Smooth muscle cell of the pulmonary artery (primary cell): ENCODE results near the gene ATP13A5. TPM values are rescaled to one million over a fixed set of nuclear protein-coding genes. Genes with fewer than 3 reads are reported as not detected.

Experiments
- total RNA-seq: library from RNA; depleted of rRNA; stranded (reverse); fragments of >200 nt; gene quantifications from 2 replicates; pipeline ENCODE4 v1.2.3, GENCODE V29; 2014

The ATP13A5 gene
- not detected in 2 replicates for total RNA-seq

GRCh38 chr3:193378706-193379105, at the start of gene ATP13A5:
ATP13A5 (minus strand) TSS chr3:193378753; CDS start chr3:193378725, 28 bp downstream.

DNA sequence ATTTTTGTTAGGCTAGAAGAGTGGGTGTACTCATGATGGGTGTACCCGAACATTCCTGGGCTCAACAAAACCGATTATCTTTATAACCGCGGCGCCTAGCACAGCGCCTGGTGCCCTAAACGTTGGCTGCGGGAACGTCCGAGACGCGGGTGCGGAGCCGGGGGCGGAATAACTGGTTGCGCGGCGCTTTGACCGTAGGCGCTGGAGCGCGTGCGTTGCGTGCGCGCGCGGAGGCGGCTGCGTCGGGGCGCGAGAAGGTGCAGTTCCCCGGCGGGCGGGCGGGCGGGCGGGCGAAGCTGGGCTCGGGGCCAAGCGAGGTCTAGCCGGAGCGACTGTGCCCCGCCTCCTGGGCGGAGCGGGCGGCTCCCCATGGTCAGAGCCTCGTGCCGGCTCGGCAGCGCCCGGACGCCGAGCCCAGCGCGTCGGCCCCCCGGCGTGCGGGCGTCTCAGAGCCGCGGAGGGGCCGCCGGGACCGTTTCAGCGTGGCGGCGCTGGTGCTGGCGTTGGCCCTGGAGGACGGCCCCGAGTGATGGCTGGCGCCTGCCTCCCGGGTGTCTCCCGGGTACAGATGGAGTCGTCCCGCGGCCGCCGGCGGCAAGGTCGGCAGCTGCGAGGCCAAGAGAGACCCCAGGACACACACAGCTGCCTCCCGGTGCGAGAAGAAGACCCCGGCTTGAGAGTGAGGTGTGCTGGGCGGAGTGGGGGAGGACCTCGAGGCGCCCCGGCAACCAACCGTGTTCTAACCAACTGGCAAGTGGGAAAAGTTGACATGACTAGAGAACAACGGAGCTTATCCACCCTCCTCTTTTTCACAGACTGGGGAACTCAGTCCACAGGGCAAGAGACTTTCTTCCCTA, 137.5 kb downstream of the ATP13A5 start, which contains the start of gene PLAAT1:
Gene PLAAT1 (plus strand): TSS at position 373 of the 857 bp plus-strand sequence. CDS start 14,429 bp downstream, outside the sequence.

Other genes starting within 250 kb of the ATP13A5 start
- gene PLAAT1, start 137.5 kb downstream of the ATP13A5 start, total RNA-seq, result not detected in 2 replicates
- 0.36 and 0.46 TPM in 2 replicates for gene ATP13A4, start 176.1 kb upstream of the ATP13A5 start, total RNA-seq
- 59.9 and 68.7 TPM in 2 replicates for gene OPA1, start 214.5 kb upstream of the ATP13A5 start, total RNA-seq